Uterus (tissue), 2 donors: Measurements from ENCODE around the gene SMIM43.
A peak's percentile ranks its signal among the peaks of the same experiment; 100 is the strongest.

Experiments
- CTCF ChIP-seq, 4 experiments: fragments of 200-600 bp in 2 of 4; fragments of 450-650 bp in 2 of 4; sonication (generic) in 2 of 4; IDR thresholded peaks; one replicate each; pipeline ENCODE4 v1.5.1; 2016 to 2019; ENCODE audit warnings: antibody characterized with exemption in 4 of 4, mild to moderate bottlenecking in 2 of 4, moderate library complexity in 1 of 4
- POLR2A ChIP-seq, 2 donors: fragments of 450-650 bp; IDR thresholded peaks; one replicate each; pipeline ENCODE4 v1.6.1; 2016; ENCODE audit warnings: antibody characterized with exemption in 2 of 2, mild to moderate bottlenecking in 1 of 2, moderate library complexity in 1 of 2

GRCh38 chr4:121736735-121737351, 28.1 kb downstream of the SMIM43 start:
- TF ChIP-seq CTCF (IDR thresholded peaks at IDR 0.05) (peak; percentile 40 to 60 (median 53)), POLR2A (IDR thresholded peaks at IDR 0.05) (no peak)
